GM12878 (cell line): ENCODE measurements around the gene ZCCHC24. TPM values are rescaled to one million over a fixed set of nuclear protein-coding genes. Genes with fewer than 3 reads are reported as not detected.

Experiments
- TBL1XR1 ChIP-seq: IDR thresholded peaks from 2 replicates; pipeline ENCODE4 v1.6.1; 2012; ENCODE audit warnings: low read depth, low read length, improper control_type of control experiment
- TCF12 ChIP-seq: IDR thresholded peaks from 2 replicates; pipeline ENCODE4 v1.6.1; 2011; ENCODE audit warnings: low read depth, mild to moderate bottlenecking, low read length
- polyA plus RNA-seq, 11 experiments: library from polyadenylated mRNA; depleted of rRNA in 4 of 11; unstranded in 6 of 11; stranded (reverse) in 5 of 11; fragments of >200 nt; fragmentation: Nextera tagmentation in 4 of 11; fragmentation: Illumina TruSeq in 1 of 11; extraction: Ambion mirVana in 4 of 11; extraction: Trizol in 1 of 11; gene quantifications; 1 replicate in 1 of 11; 2 replicates in 10 of 11; pipeline versions ENCODE4 v1.2.1 to v1.2.3, GENCODE V29; 2011 to 2016; ENCODE audit warnings: inconsistent platforms in 2 of 11, missing spikeins in 2 of 11, low read depth in 1 of 11
- total RNA-seq, 4 experiments: library from RNA; depleted of rRNA in 3 of 4; stranded (reverse); fragments of >200 nt in 3 of 4; fragmentation: Illumina TruSeq in 1 of 4; extraction: Trizol in 1 of 4; gene quantifications; 2 replicates each; pipeline versions ENCODE4 v1.2.1 to v1.2.3, GENCODE V29; 2013 to 2021
- TF ChIP-seq, protein P1 (sequence below): IDR thresholded peaks from 2 replicates; pipeline ENCODE4 v1.6.1; 2012; ENCODE audit warnings: improper control_type of control experiment, low read depth, low read length; ENCODE audit not compliant: insufficient replicate concordance

ZCCHC24 gene
- total and polyA plus RNA-seq, 10 of the 15 experiments (the other 5 are each of a cell fraction or from before 2014, with no cell fraction given): 0.02 to 0.62 (median 0.04) TPM; not detected in 4

DNA sequence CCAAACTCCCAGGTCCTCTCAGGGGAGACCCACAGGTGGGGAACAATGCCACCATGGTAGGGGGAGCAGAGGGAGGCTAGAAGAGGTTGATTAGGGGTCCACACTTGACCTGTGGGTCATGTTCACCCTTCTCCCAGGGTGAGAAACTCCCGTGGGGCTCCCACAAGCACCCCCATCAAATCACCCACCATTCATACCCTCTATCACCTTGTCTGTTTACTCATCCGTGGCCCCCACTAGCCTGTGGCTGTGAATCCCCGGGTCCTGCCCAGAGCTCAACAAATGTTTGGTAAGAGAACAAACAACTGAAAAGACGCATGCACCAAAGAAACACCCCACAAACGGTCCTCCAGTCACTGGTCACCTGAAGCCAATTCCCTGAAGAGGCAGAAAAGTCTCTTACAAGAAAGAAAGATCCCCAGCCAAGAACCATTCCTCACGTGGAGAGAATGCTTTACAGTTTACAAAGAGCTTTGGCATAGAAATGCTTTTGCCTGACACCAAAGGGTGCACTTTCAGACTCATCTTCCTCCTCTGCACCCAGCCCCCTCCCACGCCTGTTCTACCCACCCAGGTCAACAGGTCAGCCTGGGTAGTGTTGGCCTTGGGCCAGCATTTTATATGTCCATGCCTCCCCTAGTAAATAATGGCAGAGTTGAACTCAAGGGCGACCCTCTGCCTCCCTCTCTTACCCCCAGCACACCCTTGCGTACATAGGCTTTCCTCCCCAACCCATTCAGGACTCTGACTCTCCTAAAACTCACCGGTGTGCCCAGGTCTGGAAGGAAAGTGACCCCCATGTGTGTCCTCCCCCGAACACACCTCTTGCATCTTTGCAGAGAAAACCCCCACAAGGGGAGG lies 1.9 kb downstream of the ZCCHC24 start (continued):
- TF ChIP-seq, protein P1, sequence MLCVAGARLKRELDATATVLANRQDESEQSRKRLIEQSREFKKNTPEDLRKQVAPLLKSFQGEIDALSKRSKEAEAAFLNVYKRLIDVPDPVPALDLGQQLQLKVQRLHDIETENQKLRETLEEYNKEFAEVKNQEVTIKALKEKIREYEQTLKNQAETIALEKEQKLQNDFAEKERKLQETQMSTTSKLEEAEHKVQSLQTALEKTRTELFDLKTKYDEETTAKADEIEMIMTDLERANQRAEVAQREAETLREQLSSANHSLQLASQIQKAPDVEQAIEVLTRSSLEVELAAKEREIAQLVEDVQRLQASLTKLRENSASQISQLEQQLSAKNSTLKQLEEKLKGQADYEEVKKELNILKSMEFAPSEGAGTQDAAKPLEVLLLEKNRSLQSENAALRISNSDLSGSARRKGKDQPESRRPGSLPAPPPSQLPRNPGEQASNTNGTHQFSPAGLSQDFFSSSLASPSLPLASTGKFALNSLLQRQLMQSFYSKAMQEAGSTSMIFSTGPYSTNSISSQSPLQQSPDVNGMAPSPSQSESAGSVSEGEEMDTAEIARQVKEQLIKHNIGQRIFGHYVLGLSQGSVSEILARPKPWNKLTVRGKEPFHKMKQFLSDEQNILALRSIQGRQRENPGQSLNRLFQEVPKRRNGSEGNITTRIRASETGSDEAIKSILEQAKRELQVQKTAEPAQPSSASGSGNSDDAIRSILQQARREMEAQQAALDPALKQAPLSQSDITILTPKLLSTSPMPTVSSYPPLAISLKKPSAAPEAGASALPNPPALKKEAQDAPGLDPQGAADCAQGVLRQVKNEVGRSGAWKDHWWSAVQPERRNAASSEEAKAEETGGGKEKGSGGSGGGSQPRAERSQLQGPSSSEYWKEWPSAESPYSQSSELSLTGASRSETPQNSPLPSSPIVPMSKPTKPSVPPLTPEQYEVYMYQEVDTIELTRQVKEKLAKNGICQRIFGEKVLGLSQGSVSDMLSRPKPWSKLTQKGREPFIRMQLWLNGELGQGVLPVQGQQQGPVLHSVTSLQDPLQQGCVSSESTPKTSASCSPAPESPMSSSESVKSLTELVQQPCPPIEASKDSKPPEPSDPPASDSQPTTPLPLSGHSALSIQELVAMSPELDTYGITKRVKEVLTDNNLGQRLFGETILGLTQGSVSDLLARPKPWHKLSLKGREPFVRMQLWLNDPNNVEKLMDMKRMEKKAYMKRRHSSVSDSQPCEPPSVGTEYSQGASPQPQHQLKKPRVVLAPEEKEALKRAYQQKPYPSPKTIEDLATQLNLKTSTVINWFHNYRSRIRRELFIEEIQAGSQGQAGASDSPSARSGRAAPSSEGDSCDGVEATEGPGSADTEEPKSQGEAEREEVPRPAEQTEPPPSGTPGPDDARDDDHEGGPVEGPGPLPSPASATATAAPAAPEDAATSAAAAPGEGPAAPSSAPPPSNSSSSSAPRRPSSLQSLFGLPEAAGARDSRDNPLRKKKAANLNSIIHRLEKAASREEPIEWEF: no peak
- no peak for TF ChIP-seq TCF12
- TF ChIP-seq TBL1XR1: no peak
